ENCODE measurements around the gene MTRR. TPM values are rescaled to one million over a fixed set of nuclear protein-coding genes. Genes with fewer than 3 reads are reported as not detected.

MTRR gene
- total RNA-seq, 1 experiment from 2014 or later, result 31.2 TPM

DNA sequence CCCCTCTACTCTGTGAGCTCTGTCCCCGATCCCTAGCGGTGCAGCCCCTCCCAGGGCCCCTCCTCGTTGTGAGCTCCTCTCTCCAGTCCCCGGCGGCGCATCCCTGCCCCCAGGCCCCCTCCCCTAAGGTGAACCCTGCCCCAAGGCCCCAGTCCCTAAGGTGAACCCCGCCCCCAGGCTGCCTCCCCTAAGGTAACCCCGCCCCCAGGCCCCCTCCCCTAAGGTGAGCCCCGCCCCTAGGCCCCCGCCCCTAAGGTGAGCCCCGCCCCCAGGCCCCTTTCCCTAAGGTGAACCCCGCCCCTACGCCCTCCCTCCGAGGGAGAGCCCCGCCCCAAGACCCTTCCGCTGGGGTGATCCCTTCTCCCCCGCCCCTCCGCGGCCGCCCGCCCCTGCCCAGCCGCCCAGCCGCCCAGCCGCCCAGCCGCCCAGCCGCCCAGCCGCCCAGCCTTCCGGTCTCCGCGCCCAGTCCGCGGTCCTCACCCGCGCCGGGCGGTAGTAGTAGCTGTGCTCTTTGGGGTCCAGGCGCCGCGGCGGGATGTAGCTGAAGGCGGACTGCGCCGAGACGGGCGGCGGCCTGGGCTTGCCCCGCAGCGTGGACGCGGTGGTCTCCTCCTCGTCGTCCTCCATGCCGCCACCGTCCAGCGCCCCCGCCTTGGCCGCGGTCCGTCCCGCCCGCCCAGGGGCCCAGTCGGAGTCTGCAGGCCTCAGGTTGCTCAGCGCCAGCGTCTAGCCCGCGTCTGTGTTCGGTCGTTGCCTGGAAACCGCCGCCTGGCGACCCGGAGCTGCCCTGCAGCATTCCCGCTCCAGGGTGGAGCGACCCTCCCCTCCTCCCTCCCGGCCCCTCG lies 18.3 kb upstream of the MTRR start, which contains the start of gene CFAP90:
CFAP90 (minus strand) TSS at position 739 of the 845 bp plus-strand sequence; CDS start at position 627, 112 bp downstream.
- Histone ChIP-seq H3K27me3 (ENCODE audit: control insufficient read depth, insufficient read depth, low read length) (peaks cover 21% of the 10 kb centered on the region), H3K4me3 (ENCODE audit: insufficient read depth, low read depth, low read length) (peak within 1 kb of the TSS; percentile 77), H3K36me3 (replicated peaks; ENCODE audit: control insufficient read depth, insufficient read depth, low read length) (no peaks in the 10 kb centered on the region)
- peak; percentile 98 for DNase-seq

DNA sequence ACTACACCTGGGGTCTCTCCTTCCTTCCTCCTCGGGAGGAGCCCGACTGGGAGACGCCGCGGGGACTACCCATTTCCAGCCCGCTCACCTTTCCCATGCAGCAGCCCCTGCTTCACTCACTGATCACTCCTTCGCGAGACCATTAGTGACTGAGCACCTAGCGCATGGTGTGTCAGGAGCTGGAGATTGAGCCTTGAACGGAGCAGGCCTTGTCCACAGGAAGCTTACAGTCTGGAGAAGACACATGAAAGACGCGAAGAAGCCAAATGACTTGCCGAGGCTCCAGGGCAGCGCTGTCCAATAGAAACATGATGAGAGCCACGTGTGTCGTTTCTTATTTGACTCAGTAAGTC lies 17.7 kb upstream of the MTRR start:
- Histone ChIP-seq H3K4me3 (ENCODE audit: insufficient read depth, low read depth, low read length) (peak overlapping the region; percentile 77), H3K27me3 (ENCODE audit: control insufficient read depth, insufficient read depth, low read length) (peaks cover 21% of the 10 kb centered on the region), H3K36me3 (replicated peaks; ENCODE audit: control insufficient read depth, insufficient read depth, low read length) (no peaks in the 10 kb centered on the region)
- no peak for DNase-seq

GRCh38 chr5:7851617-7852289 lies 17.2 kb upstream of the MTRR start:
- Histone ChIP-seq H3K4me3 (ENCODE audit: insufficient read depth, low read depth, low read length) (no peak overlapping the region), H3K36me3 (replicated peaks; ENCODE audit: control insufficient read depth, insufficient read depth, low read length) (no peaks in the 10 kb centered on the region), H3K27me3 (ENCODE audit: control insufficient read depth, insufficient read depth, low read length) (peaks cover 21% of the 10 kb centered on the region)
- no peak for DNase-seq

- Histone ChIP-seq H3K36me3 (replicated peaks; ENCODE audit: control insufficient read depth, insufficient read depth, low read length) (peaks cover 2% of the 10 kb centered on the region; the same call in 1 of the 2 replicates), H3K27me3 (ENCODE audit: control insufficient read depth, insufficient read depth, low read length) (peaks cover 19% of the 10 kb centered on the region), H3K4me3 (ENCODE audit: insufficient read depth, low read depth, low read length) (no peak overlapping the region)
- no peak for DNase-seq
These were observed 16.4 kb upstream of the MTRR start for GRCh38 chr5:7852542-7852941.

DNA sequence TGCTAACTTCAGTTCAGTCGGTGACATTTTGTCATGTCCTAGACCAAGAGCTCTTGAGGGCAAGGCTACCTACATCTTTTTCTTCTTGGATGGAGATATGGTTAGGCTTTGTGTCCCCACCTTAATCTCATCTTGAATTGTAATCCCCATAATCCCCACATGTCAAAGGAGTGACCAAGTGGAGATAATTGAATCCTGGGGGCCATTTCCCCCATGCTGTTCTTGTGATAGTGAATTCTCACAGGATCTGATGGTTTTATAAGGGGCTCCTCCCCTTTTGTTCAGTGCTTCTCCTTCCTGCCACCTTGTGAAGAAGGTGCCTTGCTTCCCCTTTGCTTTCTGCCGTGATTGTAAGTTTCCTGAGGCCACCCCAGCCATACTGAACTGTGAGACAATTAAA lies 16.0 kb upstream of the MTRR start:
- Histone ChIP-seq H3K27me3 (ENCODE audit: control insufficient read depth, insufficient read depth, low read length) (peaks cover 19% of the 10 kb centered on the region), H3K4me3 (ENCODE audit: insufficient read depth, low read depth, low read length) (no peak overlapping the region), H3K36me3 (replicated peaks; ENCODE audit: control insufficient read depth, insufficient read depth, low read length) (peaks cover 2% of the 10 kb centered on the region; the same call in 1 of the 2 replicates)
- no peak for DNase-seq

- H3K27me3 ChIP-seq (ENCODE audit: control insufficient read depth, insufficient read depth, low read length), result peaks cover 2% of the 10 kb centered on the region; the same call in 1 of the 2 replicates
- peaks cover 4% of the 10 kb centered on the region for H3K36me3 ChIP-seq (replicated peaks; ENCODE audit: control insufficient read depth, insufficient read depth, low read length)
- no peak overlapping the region for H3K4me3 ChIP-seq (ENCODE audit: insufficient read depth, low read depth, low read length)
- no peak for DNase-seq
These were observed 13.3 kb upstream of the MTRR start for GRCh38 chr5:7855611-7856010.

DNA sequence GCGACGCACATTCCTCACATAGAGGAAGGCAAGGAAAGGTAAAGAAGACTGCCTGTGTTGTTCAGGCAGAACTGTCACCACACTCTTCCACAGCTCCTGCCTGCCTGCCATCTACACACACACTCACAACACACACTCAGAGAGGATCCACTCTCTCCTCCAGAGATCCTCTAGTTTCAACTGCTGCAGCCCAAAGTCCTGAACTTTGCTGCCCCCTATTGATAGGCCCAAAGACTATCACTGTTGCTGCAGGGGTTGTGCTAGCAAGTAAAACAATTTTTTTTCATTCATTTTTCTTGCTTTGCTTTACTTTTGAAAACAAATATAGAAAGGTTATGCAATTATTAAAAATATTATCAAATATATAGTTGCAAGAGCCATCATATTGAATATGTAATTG lies 12.1 kb upstream of the MTRR start:
- Histone ChIP-seq H3K36me3 (replicated peaks; ENCODE audit: control insufficient read depth, insufficient read depth, low read length) (peaks cover 4% of the 10 kb centered on the region), H3K27me3 (ENCODE audit: control insufficient read depth, insufficient read depth, low read length) (no peaks in the 10 kb centered on the region), H3K4me3 (ENCODE audit: insufficient read depth, low read depth, low read length) (no peak overlapping the region)
- DNase-seq, result peak; percentile 60

- H3K4me3 ChIP-seq (ENCODE audit: insufficient read depth, low read depth, low read length), result no peak overlapping the region
- DNase-seq, result no peak
These were observed 11.6 kb upstream of the MTRR start for GRCh38 chr5:7857361-7857760.

GRCh38 chr5:7857926-7858632 lies 10.9 kb upstream of the MTRR start:
- Histone ChIP-seq H3K27me3 (ENCODE audit: control insufficient read depth, insufficient read depth, low read length) (no peaks in the 10 kb centered on the region), H3K4me3 (ENCODE audit: insufficient read depth, low read depth, low read length) (no peak overlapping the region), H3K36me3 (replicated peaks; ENCODE audit: control insufficient read depth, insufficient read depth, low read length) (peaks cover 8% of the 10 kb centered on the region)
- DNase-seq, result no peak

More at GRCh38 chr5:7857361-7857760, 11.6 kb upstream of the MTRR start:
- Histone ChIP-seq H3K27me3 (ENCODE audit: control insufficient read depth, insufficient read depth, low read length) (no peaks in the 10 kb centered on the region), H3K36me3 (replicated peaks; ENCODE audit: control insufficient read depth, insufficient read depth, low read length) (peaks cover 6% of the 10 kb centered on the region)

- no peak for DNase-seq
- Histone ChIP-seq H3K36me3 (replicated peaks; ENCODE audit: control insufficient read depth, insufficient read depth, low read length) (peaks cover 4% of the 10 kb centered on the region), H3K27me3 (ENCODE audit: control insufficient read depth, insufficient read depth, low read length) (no peaks in the 10 kb centered on the region), H3K4me3 (ENCODE audit: insufficient read depth, low read depth, low read length) (no peak overlapping the region)
These were observed 2.8 kb upstream of the MTRR start for GRCh38 chr5:7866196-7866595.

DNA sequence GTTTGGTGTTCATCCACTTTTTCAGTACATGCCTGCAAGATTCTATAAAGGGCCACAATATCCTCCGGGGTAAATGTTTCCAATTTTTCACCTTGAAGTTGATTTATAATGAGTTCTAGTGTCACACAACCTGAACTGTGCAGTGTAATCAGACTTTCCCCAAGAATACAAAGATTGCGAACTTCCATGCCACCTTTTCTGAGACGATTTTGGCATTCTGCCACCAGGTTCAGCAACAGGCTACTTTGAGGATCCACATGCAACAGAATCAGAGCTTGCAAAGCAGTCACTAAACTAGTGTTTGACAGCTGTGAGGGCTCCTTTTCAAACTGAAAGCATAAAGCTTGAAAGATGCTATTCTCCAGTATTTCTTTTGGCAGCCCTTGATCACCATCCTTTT lies 1.7 kb upstream of the MTRR start:
- no peak for DNase-seq
- H3K27me3 ChIP-seq (ENCODE audit: control insufficient read depth, insufficient read depth, low read length), result no peaks in the 10 kb centered on the region
- no peak overlapping the region for H3K4me3 ChIP-seq (ENCODE audit: insufficient read depth, low read depth, low read length)
- H3K36me3 ChIP-seq (replicated peaks; ENCODE audit: control insufficient read depth, insufficient read depth, low read length), result peaks cover 3% of the 10 kb centered on the region

GRCh38 chr5:7868427-7868772 lies 548 bp upstream of the MTRR start:
- DNase-seq, result no peak
- Histone ChIP-seq H3K4me3 (ENCODE audit: insufficient read depth, low read depth, low read length) (peak overlapping the region; percentile 85), H3K36me3 (replicated peaks; ENCODE audit: control insufficient read depth, insufficient read depth, low read length) (no peaks in the 10 kb centered on the region; the same call in 1 of the 2 replicates), H3K27me3 (ENCODE audit: control insufficient read depth, insufficient read depth, low read length) (no peaks in the 10 kb centered on the region)

DNA sequence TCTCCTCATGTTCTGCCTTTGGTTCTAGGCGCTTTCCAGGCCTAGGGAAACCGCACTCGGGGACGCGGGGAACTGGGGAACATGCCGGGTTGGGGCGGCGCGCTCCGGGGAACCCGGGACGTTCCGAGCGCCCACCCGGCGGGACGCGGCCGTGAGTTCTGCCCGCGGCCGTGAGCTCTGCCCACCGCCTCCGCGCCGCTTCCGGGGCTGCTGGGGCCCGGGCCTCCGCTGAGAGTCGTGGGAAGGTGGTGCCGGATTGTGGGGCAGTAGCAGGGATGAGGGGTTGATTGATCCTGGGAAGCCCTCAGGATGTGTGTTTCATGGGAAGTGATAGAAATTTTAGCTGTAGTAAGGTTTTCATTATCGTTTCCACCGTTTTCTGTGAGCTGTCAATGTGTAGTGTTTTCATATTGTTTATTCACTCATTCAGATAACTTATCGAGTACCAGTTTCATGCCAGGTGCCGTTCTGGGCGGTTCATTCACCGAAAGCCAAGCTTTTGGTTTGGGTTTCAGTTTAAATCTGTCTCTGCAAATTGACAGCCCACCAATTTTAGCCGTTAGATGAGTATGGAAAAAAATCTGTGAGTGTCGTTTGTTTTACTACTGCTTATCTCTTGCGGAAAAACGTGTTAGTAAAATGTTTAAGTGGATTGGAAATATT lies 657 bp downstream of the MTRR start:
- Histone ChIP-seq H3K4me3 (ENCODE audit: insufficient read depth, low read depth, low read length) (peak overlapping the region; percentile 85), H3K36me3 (replicated peaks; ENCODE audit: control insufficient read depth, insufficient read depth, low read length) (no peaks in the 10 kb centered on the region; the same call in none of the 2 replicates), H3K27me3 (ENCODE audit: control insufficient read depth, insufficient read depth, low read length) (no peaks in the 10 kb centered on the region)
- DNase-seq, result peak; percentile 64

DNA sequence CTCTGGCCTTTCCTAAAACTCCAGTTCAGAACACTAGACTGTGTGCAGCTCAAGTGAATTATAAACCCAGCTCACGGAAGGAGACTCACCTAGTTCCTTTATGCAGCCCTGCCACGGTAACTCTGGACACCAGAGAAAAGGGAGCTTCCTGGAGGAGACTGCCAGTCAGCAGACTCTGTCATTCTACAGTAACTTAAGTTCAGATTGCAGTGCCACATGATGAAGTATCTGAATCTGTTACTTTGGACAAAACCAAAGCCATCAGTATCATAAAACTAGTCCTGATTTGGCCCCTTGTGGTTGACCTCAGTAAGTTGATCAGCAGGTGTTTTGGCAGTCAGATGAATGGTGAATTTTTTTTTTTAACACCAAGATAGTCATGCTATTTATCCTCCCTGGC lies 2.7 kb downstream of the MTRR start:
- peaks cover 6% of the 10 kb centered on the region for H3K36me3 ChIP-seq (replicated peaks; ENCODE audit: control insufficient read depth, insufficient read depth, low read length)
- DNase-seq, result no peak
- no peak overlapping the region for H3K4me3 ChIP-seq (ENCODE audit: insufficient read depth, low read depth, low read length)
- no peaks in the 10 kb centered on the region for H3K27me3 ChIP-seq (ENCODE audit: control insufficient read depth, insufficient read depth, low read length)

Measured in H7 (cell line).